C1 segment of cervical spinal cord (tissue), 14 donors: ENCODE results near the gene PF4V1.

Experiments
- DNase-seq, 14 donors: peaks; one replicate each; lab custom pipeline; 2025; lab: John Stamatoyannopoulos, UW

Gene PF4V1

DNA sequence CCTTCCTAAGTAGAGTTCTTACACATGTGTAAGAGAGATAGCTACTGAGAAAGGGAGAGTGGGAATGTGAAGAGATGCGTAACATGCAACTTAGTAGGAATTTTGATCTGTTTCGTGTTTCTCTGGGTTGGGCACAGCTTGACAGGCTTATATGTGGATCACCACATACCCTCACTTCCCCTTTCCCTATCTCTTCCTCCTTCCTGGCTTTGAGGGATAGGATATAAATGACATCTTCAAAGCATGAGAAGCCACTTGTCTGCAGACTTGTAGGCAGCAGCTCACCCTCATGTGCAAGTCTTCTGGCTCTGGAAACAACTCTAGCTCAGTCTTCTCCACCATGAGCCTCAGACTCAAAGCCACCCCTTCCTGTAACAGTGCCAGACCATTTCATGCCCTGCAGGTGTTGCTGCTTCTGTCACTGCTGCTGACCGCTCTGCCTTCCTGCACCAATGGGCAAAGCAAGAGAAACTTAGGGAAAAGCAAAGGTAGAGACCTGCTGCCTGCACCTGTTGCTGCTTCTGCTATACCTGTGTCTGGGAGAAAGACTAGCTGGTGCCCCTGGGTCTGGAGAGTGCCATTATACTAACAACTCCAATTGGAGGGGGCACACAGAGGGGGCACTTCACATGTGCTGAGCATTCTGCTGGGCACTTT lies 5.4 kb upstream of the PF4V1 start:
- no peak for DNase-seq

DNA sequence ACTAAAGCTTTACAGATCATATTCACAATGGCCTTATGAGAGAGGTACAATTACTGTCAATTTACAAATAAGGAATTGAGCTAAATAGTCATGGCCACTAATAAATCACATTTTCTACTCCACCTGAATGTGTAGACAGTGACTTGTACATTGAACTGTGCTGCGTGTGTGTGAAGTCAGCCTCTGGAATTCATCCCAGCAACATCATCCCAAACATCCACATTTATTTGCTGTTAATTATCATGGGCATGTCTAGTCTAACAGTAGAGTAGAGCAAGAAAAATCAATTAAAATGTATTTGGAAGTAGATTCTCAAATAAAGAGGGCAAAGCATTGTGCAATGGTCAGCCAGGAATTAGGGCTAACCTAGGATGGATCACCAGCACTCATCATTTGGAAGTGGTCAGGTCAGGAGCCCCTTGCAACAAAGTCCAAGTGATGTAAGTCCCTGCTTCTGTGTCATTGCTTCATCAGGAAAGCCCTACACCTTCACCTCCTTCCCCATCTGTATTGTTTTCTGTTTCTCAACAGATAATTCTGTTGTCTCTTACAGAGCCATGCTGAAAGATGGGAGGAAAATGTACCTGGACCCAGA lies 4.8 kb upstream of the PF4V1 start:
- DNase-seq: no peak

DNA sequence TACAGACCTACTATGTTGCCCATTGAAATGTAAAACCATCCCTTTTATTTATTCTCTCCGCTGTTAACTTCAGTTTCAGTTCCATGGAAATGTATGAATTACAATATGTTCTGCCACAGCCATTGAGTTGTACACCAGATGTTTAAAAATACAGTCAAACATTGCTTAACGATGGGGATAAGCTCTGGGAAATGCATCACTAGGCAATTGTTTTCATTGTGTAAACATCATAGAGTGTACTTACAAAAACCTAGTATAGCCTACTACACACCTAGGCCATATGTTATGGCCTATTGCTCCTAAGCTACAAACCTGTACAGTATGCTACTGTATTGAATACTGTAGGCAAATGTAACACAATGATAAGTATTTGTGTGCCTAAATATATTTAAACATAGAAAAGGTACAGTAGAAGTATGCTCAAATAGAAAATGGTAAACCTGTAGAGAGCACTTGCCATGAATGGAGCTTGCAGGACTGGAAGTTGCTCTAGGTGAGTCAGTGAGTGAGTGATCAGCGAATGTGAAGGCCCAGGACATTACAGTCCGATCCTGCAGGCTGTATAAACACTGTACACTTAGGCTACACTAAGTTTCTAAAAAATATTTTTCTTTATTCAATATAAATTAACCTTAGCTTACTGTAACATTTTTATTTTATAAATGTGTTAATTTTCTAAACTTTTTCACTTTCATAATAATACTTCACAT lies 2.7 kb upstream of the PF4V1 start:
- no peak for DNase-seq

DNA sequence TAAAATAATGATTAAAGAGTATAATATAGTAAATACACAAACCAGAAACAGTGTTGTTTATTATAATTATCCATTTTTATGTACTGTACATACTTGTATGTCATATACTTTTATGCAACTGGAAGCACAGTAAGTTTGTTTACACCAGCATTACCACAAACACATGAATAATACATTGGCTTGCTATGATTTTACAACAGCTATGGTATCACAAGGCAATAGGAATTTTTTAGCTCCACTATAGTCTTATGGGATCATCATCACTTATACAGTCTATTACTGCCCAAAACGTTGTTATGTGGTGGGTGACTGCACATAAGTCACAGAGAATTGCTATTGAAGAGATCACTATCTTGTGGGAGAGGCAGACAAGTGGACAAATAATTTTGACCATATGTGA lies 1.8 kb upstream of the PF4V1 start:
- DNase-seq: no peak

DNA sequence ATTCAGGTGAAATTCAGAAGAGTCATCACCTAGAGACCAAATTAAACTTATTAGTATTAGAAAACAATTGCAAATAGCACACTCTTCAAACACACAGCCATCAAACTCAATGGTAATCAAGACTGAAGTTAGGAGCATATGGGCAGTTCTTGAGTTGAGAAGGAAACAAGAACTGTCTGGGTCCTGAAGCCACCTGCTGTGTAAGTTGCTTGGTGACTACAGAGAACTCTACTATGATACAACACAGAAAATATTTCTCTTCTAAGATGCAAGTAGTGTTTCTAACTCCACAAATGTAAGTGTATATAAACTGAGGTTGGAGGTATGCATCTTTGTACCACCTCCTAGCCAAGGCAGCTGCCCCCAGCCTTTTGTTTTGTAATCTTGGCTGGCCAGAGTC lies 325 bp upstream of the PF4V1 start:
- no peak for DNase-seq

DNA sequence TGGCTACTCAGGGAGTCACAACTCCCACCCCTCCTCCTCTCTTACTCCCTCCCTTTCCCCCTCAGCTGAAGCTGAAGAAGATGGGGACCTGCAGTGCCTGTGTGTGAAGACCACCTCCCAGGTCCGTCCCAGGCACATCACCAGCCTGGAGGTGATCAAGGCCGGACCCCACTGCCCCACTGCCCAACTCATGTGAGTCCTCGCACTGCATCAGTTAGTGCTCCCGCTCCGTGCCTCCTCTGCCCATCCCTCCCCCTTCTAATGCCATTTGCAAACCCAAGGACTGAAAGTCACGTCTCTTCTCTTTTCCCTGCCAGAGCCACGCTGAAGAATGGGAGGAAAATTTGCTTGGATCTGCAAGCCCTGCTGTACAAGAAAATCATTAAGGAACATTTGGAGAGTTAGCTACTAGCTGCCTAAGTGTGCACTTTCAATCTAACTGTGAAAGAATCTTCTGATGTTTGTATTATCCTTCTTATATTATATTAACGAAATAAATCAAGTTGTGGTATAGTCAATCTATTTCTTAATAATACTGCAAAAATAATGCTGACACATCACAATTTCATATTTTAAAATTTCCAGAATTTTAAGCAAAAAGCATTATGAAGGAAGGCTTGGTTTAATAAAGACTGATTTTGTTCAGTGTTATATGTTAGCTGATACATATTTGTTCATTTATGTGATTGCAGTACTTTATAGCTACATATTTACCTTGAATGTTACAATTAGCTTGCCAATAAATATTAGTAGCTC lies 800 bp downstream of the PF4V1 start:
- no peak for DNase-seq

DNA sequence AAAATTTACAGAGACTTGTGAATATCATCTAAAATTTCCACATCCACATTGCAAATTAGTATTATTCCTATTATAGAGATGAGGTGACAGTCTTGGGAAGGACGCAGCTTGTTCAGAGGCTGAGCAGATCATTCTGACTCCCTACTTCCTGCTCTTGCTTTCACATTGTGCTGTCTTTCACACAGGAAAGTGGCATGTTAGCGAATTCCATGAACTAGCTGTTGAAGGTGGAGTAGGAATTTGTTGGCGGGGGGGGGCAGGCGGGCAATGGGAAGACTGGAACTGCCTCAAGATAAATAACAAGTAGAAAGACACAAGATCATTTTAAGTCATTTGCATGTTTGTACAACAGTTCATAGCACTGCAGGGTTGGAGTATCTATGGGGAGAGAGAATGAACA lies 2.3 kb downstream of the PF4V1 start:
- no peak for DNase-seq

DNA sequence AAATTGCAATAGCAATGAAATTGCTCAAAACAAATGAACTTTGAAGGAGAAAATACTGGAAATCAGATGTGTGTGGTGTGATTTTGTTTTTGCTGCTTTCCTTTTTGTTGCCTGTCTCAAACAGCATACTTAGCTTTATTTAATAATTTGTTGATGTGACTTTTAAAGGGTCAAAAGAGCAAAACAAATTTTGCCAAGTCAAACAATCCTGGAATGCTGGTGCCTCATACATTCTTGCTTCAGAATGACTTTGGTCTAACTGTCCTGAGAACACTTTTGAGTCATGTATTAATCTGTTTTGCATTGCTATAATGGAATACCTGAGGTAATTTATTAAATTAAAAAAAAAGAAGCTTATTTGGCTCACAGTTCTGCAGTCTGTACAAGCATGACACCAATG lies 3.4 kb downstream of the PF4V1 start:
- no peak for DNase-seq

DNA sequence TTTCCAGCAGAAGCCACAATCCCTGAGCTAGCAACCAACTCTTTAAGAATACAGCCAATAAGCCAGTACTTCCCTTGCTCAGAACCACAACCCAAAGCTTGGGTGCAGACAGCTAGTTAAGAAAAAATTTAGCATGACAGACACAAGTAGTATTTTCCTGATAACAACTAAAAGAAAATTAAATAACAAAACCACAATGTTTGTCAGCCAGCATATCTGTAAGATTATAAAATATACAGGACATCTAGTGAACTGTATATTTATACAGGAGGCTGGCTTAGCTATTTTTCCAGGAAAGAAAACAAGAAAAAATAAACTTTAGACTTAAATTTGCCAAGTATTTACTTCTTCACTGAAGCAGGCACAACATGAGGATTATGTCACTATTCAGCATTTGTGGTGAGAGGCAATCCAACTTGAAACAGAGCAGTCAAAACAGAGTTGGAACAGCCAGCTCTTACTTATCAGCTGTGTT lies 6.6 kb downstream of the PF4V1 start:
- DNase-seq: no peak

DNA sequence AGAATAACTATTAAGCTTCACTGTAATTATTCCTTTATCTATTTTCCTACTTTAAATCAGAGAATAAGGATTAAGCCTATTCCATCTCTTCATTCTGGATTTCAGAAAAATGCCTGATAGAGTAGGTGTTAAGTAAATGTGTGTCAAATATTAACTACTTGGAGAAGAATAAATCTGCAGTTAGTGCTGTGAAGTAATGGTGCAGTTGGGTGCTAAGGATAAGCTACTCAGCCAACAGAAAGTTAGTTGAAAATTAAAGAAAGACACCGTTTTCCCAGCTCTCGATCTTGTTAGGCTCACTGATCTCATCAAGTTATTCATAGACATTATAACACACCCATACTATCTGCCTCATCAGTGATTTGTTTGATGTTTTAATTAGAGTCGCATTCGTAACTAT lies 7.1 kb downstream of the PF4V1 start:
- no peak for DNase-seq

DNA sequence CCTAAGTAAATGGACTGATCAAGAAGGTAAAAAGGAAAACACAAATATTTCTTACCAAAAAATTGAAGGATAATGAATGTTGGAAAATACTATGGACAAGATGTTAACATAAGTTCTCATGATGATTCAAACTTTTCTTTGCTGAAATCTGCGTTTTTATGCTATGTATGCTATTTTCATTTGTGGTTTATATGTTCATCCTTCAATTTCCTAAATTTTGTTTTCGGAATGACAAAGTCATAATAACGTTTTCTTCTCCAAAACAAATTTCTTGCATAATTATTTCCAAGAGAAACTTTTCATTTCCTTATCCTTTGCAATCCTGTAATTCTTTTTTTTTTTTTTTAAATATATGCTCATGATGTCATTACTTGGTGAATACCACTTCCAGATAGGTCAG lies 7.8 kb downstream of the PF4V1 start:
- no peak for DNase-seq

DNA sequence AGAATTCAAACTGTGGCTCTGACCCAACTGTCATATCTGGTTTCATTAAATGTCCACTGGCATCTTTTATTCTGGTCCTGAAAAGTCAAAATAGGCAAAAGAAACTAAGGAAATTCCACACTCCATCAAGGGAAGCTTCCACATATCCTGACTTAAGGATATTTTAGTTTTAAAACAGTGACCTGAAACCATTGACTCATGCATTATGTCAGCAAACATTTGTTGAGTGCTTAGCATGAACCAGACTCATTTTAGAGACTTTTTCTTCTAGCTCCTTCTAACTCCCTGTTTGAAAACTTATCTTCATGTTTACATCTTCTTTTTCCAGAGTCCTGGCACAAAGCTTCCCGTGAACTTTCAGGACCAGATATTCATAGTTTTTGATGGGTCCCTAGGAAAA lies 9.2 kb downstream of the PF4V1 start:
- DNase-seq: no peak

DNA sequence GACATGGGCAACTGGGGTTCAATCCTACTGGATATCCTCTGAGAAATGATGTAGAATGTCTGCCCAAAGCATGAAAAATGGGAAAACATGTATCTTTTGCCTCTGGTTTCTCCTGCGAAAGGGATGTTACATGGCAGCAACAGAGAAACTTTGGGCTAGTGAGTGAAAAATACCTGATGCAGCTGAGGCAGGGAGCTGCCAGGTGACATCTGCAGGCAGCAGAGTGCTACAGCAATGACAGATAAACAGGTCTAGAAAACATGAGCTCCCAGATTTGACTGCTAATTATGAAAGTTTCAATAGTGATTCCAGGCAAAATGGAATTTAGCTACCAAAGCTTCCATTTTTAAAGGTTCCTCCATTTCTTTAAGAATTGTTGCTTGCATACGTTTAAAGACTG lies 11.3 kb downstream of the PF4V1 start:
- no peak for DNase-seq

DNA sequence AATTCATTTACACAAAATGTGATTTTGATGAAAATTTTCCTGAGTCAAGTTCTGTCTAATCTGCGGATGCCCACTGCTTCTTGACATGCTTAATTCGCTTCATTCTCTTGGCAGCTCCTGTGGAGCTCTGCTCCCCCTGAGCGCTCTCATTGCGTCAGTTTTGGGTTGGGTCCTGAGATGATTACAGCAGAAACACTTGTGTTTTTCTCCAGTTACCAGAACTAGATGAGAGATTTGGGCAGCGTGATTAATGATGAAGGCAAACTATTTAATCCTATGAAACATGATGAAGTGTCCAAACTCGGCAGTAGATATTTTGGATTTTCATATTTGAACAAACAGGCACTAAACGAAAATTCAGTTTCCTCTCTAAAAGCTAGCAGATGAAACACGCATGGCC lies 11.9 kb downstream of the PF4V1 start:
- no peak for DNase-seq

DNA sequence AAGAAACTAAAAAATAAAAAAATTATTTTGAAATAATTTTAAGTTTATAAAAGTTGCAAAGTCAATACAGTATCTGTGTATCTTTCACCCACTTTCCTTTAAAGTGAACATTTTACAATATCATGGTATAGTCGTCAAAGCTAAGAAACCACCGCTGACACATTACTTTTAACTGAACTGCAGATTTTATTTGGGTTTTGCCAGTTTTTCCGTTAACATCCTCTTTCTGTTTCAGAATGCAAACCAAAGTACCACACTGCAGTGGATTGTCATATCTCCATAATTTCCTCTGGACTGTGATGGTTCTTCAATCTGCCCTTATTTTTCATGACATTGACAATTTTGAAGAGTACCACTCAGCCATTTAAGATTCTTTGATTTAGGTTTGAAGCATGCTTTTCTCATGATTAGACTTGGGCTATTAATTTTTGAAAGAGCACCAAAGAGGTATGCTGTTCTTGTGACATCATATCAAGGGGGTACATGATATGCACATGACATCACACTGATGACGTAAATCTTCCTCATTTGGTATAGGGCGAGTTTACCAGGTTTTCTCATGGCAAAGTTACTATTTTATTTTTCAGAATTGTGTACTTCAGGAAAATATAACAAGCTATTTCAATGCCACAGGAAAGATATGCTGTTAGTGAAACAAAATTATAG lies 12.5 kb downstream of the PF4V1 start:
- no peak for DNase-seq

DNA sequence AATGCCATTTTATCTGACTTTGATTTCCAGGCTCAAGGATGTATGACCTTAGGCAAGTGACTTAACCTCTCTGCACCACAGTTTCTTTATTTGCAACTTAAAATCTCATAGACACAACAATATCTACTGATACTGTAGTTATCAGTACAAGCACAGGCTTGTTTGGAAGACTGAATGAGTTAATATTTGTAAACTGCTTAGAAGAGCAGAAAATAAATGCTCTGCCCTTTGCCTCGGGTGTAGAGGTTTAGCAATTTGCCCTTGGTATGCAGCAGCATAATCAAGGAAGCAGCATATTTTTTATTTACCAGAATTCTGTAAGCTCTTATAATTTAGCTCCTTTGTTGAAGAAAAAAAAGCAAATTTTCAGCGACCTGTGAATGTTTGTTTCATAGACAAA lies 13.2 kb downstream of the PF4V1 start:
- DNase-seq: no peak

DNA sequence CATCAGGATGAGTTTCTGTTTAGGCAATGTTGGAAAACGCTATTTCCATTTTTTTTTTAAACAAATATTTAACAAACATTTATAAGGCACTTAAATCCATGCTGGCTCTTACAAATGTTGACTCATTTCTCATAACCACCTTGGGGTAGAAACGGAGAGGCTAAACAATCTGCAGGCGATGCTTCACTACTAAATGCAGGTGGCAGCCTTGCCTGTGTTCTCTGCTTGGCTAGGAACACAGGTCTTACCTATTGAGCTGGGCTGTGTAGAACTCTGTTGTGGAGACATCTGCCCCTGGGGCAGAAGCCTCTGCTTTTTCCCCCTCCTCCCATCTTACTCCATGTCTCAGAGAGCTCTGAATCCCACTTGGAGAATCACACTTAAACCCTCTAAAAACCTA lies 14.7 kb downstream of the PF4V1 start:
- DNase-seq: no peak

DNA sequence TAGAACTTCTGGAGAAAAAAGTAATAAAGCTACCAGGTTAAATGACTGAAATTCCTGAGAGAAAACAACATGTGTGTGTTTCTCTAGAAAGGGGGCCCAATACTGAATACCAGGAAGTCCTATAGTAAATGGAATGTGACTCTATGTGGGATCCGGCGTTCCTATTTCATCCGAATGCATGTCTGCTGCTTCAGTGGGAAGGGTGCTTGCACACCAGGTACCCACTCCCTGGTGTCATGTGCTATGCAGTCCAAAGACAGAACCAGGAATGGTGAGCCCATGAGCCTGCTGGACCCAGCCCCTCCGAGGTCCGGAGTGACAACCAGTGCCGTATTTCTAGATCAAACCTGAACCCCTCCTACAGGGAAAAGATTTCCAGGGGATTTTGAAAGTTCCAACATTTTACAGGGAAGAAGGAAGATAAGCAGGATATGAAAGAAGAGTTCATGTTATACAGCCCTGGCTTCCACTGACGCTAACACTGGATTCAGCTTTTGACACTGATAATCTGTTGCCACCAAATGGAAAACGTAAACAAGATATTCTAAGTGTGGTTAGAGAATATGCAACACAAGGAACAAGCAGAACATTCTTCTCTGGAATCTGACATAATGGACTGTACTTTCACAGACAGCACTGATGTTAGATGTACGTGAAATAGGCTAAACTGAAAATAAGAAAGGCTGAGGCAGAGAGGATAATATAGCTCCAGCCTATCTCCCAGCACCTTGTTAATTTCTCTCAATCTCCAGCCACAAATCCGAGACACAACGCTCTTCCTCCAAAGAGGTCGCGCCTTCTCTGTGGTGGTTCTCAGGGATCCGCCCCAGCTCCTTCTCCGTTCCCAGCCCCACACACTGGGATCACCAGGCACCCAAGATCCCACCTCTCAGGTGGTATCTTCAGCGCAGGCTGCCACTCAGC lies 15.4 kb downstream of the PF4V1 start:
- no peak for DNase-seq

DNA sequence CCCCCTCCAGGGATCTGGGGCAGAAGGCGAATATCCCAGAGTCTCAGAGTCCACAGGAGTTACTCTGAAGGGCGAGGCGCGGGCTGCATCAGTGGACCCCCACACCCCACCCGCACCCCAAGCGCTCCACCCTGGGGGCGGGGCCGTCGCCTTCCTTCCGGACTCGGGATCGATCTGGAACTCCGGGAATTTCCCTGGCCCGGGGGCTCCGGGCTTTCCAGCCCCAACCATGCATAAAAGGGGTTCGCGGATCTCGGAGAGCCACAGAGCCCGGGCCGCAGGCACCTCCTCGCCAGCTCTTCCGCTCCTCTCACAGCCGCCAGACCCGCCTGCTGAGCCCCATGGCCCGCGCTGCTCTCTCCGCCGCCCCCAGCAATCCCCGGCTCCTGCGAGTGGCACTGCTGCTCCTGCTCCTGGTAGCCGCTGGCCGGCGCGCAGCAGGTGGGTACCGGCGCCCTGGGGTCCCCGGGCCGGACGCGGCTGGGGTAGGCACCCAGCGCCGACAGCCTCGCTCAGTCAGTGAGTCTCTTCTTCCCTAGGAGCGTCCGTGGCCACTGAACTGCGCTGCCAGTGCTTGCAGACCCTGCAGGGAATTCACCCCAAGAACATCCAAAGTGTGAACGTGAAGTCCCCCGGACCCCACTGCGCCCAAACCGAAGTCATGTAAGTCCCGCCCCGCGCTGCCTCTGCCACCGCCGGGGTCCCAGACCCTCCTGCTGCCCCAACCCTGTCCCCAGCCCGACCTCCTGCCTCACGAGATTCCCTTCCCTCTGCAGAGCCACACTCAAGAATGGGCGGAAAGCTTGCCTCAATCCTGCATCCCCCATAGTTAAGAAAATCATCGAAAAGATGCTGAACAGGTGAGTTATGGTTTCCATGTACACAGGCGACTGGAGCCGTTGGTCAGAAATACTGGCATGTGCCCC lies 16.3 kb downstream of the PF4V1 start, which contains the start of gene CXCL1:
CXCL1 (plus strand) TSS at position 264 of the 926 bp plus-strand sequence; CDS start at position 342, 78 bp downstream.
- DNase-seq: no peak

DNA sequence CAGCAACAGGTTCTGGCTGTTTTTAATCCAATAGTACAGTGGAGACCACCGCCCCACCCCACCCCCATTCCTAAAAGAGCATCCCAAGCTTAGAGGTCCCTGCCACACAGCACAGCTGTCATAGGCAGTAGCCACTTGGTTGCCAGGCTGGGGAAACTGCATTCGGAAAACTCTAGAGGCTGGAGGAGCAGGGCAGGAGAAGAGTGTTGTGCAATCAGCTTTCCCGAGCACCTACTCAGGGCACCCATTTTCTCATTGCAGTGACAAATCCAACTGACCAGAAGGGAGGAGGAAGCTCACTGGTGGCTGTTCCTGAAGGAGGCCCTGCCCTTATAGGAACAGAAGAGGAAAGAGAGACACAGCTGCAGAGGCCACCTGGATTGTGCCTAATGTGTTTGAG lies 17.2 kb downstream of the PF4V1 start:
- no peak for DNase-seq
